GM21786 (cell line): ENCODE data around the gene ERBB4.
"Not testable (repeated sequence)": the region's sequence is repeated elsewhere in the genome, so short reads cannot be mapped to it uniquely, and the experiment has no call there.

ENCODE experiments used
- ATAC-seq: cut with Tn5 transposase; IDR thresholded peaks from one replicate; pipeline ENCODE4 v1.9.1; 2021; ENCODE audit not compliant: unreplicated experiment

The ERBB4 gene

DNA sequence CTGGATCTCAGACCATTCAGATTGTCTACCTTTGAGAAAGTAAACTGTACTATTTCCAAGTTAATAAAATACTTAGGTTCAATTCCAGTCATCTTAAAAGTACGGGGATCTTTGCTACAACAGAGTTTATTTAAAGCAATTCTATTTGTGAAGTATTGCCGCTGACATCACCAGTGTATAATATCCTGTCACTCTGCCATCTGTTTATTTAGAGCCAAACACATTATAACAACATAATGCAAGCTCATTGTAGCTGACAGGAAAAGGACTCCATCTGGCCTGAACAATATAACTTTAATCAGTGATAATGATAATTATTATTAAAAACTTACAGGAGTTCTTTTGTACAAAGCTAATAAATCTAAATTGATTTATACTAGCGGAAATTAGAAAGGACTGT lies 786.8 kb downstream of the ERBB4 start:
- no peak for ATAC-seq

DNA sequence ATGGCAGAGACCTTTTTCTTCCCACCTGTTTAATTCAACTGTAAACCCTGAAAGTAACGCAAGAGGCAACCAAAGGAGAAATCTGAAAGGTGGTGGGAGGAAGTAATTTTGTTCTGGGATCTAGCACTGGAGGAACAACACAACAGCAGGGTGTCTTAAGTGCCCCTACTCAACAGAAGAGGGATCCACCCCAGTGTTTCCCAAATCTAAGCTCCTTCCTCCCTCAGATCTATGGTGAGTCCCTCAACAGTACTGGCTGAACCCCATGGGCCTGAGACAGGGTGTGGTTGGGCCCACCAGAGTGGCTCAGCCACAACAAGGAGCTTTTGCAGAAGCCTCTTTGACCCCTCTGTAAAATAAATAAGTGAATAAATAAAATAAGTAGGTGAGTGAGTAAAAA lies 790.3 kb downstream of the ERBB4 start:
- ATAC-seq: no peak

- peak; percentile 94 for ATAC-seq
These were observed 793.1 kb downstream of the ERBB4 start for GRCh38 chr2:211745295-211746097.

DNA sequence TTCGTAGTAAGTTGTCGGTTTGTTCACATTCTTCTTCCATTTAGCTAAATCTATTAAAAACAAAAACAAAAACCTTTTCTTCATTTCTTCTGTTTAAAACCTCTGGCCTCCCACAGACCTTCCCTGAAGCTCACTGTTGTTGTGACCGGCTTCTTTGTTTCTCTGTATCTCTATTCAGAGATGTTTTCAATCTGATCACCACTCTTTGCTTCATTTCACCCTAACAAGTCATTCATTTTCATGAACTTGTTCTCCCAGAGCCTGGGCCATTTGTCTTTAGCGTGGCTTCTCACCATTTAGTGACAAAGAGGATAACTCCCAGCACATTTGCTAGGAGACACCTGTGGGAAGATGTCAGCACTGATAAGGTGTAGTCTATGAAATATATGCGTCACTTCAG lies 794.2 kb downstream of the ERBB4 start:
- ATAC-seq: no peak

- ATAC-seq: no peak
These were observed 796.6 kb downstream of the ERBB4 start for GRCh38 chr2:211741966-211742365.

- ATAC-seq: no peak
These were observed 801.3 kb downstream of the ERBB4 start for GRCh38 chr2:211737282-211737681.

- no peak for ATAC-seq
These were observed 808.4 kb downstream of the ERBB4 start for GRCh38 chr2:211730215-211730614.

GRCh38 chr2:211729433-211729832 lies 809.2 kb downstream of the ERBB4 start:
- ATAC-seq: no peak

DNA sequence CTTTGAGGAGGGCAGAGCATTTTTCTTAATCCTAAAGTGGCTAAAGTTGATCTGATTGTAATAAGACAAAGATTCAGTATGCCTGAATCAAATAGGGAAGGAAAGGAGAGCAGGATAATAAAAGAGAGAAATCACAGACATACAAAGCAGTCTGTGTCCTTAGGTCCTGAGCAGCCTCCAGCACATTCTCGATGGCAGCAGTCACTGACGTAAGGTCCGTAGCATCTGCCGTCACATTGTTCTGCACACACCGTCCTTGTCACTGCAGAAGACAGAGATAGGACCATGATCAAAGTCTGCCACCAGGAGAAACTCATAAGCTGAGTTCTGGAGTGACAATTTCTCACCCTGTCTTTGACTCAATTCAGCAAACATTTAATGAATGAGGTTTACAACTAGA lies 813.7 kb downstream of the ERBB4 start:
- no peak for ATAC-seq

DNA sequence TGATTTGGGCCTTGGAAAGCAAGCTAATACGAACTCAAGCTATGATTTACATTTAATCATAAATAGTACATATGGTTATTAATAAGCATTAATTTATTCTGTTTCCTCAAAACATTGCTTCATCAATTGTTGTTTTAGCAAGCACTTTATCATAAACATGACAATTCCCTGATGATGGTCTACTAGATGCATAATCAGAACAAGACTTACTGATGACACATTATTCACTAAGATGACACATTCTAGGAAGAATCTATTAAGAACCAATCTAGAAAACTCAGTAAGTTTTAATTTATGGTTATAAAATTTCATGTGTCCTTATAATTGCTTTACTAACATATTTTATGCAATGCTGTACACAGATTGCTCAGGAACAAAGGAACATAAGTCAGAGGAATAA lies 815.2 kb downstream of the ERBB4 start:
- ATAC-seq: no peak

GRCh38 chr2:211722928-211723327 lies 815.7 kb downstream of the ERBB4 start:
- ATAC-seq: no peak

GRCh38 chr2:211721874-211722273 lies 816.7 kb downstream of the ERBB4 start:
- ATAC-seq: not testable (repeated sequence)

DNA sequence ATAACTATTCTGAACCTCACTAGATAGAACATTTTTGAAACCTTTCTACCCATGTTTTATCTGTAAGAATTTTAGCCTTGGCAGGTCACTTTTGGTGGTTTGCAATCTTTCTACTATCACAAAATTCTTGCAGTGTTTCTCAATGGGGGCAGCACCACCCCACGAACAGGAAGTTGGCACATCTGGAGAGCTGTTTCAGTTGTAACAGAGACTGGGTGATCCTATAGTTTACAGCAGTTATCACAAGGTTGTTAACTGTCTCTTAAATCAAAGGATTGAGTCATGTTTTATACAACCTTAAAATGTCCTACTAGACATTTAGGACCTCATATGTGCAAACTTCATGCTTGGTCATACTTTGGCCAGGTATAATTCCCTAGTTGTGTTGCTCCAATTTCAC lies 829.2 kb downstream of the ERBB4 start:
- ATAC-seq: no peak

- ATAC-seq: no peak
These were observed 845.9 kb downstream of the ERBB4 start for GRCh38 chr2:211692689-211693088.

GRCh38 chr2:211690736-211691135 lies 847.9 kb downstream of the ERBB4 start:
- ATAC-seq: no peak

- no peak for ATAC-seq
These were observed 850.4 kb downstream of the ERBB4 start for GRCh38 chr2:211688196-211688595.

GRCh38 chr2:211674715-211675114 lies 863.9 kb downstream of the ERBB4 start:
- no peak for ATAC-seq

GRCh38 chr2:211673133-211673905 lies 865.3 kb downstream of the ERBB4 start:
- ATAC-seq: no peak

DNA sequence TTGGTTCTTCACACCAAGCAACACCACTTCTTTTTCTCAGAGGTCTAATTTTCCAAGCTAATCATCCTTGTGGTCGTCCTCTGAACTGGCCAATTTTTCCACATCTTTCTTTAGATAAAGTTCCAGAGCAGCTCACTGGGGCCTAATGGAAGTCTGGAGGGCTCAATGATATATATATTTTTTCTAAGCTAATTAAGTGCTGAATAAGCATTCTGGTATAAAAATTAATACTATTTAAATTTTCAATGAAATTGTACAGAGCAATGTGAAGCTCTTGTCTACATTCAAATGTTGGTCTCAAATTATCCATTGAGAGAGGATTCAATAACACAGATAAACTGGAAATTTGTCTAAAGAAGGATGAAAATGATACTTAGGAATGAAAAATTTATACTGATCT lies 866.6 kb downstream of the ERBB4 start:
- no peak for ATAC-seq

GRCh38 chr2:211665299-211665698 lies 873.3 kb downstream of the ERBB4 start:
- no peak for ATAC-seq

DNA sequence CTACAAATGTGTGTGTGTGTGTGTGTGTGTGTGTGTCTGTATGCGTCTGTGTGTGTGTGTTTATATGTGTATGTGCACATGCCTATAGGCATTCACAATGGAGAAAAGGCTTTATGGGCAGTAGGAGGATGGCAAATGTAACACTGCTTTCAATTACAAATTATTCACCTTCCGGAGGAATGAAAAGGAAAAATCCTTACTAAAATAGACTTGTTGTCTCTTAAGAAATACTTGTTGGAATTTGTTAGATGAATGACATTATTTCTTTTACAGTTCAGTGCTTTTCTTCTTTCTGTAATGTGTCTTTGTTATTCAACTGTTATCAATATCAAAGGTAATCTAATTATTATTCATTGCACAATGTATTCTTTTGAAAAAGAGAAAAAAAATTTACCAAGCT lies 874.3 kb downstream of the ERBB4 start:
- no peak for ATAC-seq

- ATAC-seq: no peak
These were observed 884.3 kb downstream of the ERBB4 start for GRCh38 chr2:211654211-211654780.
